Measurements from ENCODE around the gene CTNNA1. TPM values are rescaled to one million over a fixed set of nuclear protein-coding genes. Genes with fewer than 3 reads are reported as not detected.

CTNNA1 gene
- total RNA-seq, 2 experiments from 2014 or later = 36.8 to 43.0 TPM

- no peaks in the 10 kb centered on the region for H3K27me3 Mint-ChIP-seq (ENCODE audit: low read depth)
- H3K27ac Mint-ChIP-seq = no peak overlapping the region
- CTCF ChIA-PET = no interaction called here
- intact Hi-C loops (cut with micrococcal nuclease) = no loop called here
- H3K4me3 Mint-ChIP-seq = no peak overlapping the region
- no peaks in the 10 kb centered on the region for H3K9me3 Mint-ChIP-seq
- H3K4me1 Mint-ChIP-seq (ENCODE audit: low read depth) = peaks cover 16% of the 10 kb centered on the region
- peaks cover 2% of the 10 kb centered on the region for H3K36me3 Mint-ChIP-seq (ENCODE audit: low read depth)
- no peak for DNase-seq
Observed at GRCh38 chr5:138955013-138955660, 201.9 kb downstream of the CTNNA1 start.

- Mint-ChIP-seq H3K9me3 (no peaks in the 10 kb centered on the region), H3K27ac (no peak overlapping the region), H3K36me3 (ENCODE audit: low read depth) (peaks cover 2% of the 10 kb centered on the region), H3K4me3 (no peak overlapping the region), H3K27me3 (ENCODE audit: low read depth) (no peaks in the 10 kb centered on the region), H3K4me1 (ENCODE audit: low read depth) (peaks cover 16% of the 10 kb centered on the region)
- DNase-seq = no peak
- CTCF ChIA-PET = no interaction called here
- intact Hi-C loops (cut with micrococcal nuclease) = no loop called here
Observed at GRCh38 chr5:138955671-138956295, 202.6 kb downstream of the CTNNA1 start.

DNA sequence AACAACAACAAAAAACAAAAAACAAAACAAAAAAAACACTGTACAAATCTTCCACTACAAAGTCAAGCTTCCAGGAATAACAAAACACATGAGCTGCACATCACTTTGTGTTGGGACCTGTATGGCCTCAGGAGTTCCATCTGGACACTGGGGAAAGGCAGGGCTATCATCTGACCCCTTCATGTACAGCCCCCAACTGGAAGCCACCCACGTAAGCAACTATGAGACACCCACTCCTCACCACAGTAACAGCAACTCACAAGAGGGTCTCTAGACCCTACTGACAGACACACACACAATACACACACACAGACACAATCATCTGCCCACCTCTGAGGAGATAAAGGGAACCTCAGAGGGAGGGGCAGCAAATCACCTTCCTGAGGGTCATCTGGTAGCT lies 203.6 kb downstream of the CTNNA1 start:
- no peaks in the 10 kb centered on the region for H3K9me3 Mint-ChIP-seq
- H3K27me3 Mint-ChIP-seq (ENCODE audit: low read depth) = no peaks in the 10 kb centered on the region
- H3K36me3 Mint-ChIP-seq (ENCODE audit: low read depth) = peaks cover 2% of the 10 kb centered on the region
- CTCF ChIA-PET = no interaction called here
- H3K27ac Mint-ChIP-seq = no peak overlapping the region
- peaks cover 16% of the 10 kb centered on the region for H3K4me1 Mint-ChIP-seq (ENCODE audit: low read depth)
- DNase-seq = no peak
- intact Hi-C loops (cut with micrococcal nuclease) = no loop called here
- no peak overlapping the region for H3K4me3 Mint-ChIP-seq

DNA sequence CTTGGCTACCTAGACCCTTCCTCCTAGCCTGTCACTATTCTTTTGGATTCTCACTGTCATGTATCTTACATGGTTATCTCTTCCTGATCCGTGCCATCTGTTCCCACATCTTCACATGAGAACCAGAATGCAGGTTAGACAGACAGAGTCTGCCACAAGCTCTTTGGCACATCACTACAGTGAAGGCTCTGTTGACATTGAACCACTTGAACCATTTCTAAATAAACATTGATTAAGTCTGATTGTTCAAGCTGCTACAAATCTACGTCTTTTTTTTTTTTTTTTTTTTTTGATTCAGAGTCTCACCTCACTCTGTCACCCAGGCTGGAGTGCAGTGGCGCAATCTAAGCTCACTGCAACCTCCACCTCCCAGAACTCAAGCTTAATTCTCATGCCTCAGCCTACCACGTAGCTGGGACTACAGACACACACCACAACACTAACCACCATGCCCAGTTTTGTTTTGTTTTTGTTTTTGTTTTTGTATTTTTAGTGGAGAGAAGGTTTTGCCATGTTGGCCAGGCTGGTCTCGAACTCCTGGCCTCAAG lies 207.0 kb downstream of the CTNNA1 start:
- CTCF ChIA-PET = no interaction called here
- Mint-ChIP-seq H3K27ac (no peak overlapping the region), H3K36me3 (ENCODE audit: low read depth) (no peaks in the 10 kb centered on the region), H3K4me1 (ENCODE audit: low read depth) (no peaks in the 10 kb centered on the region), H3K4me3 (no peak overlapping the region), H3K27me3 (ENCODE audit: low read depth) (no peaks in the 10 kb centered on the region), H3K9me3 (no peaks in the 10 kb centered on the region)
- intact Hi-C loops (cut with micrococcal nuclease) = no loop called here
- no peak for DNase-seq

DNA sequence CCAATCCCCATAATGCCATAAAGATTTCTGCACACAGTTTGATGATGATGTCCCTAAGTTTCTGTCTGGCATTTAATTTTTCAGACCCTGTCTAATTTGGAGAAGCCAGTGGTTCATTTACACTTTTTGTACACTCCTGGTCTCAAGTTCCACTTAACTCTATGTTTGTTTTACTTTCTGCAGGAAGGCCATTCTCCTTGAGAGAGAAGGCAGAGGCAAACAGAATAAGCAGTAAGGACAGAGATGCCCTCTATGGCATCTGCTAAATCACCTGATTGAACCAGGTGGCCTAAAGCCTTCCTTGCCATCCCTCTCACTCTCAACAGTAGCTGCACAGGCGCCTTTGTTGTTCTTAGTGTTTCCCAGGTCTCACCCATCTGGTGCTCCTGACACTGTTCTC lies 208.0 kb downstream of the CTNNA1 start:
- Mint-ChIP-seq H3K36me3 (ENCODE audit: low read depth) (no peaks in the 10 kb centered on the region), H3K4me1 (ENCODE audit: low read depth) (no peaks in the 10 kb centered on the region), H3K27ac (no peak overlapping the region), H3K9me3 (no peaks in the 10 kb centered on the region), H3K4me3 (no peak overlapping the region), H3K27me3 (ENCODE audit: low read depth) (no peaks in the 10 kb centered on the region)
- no peak for DNase-seq
- intact Hi-C loops (cut with micrococcal nuclease) = no loop called here
- CTCF ChIA-PET = no interaction called here

- no peaks in the 10 kb centered on the region for H3K4me1 Mint-ChIP-seq (ENCODE audit: low read depth)
- no peak overlapping the region for H3K27ac Mint-ChIP-seq
- no peaks in the 10 kb centered on the region for H3K27me3 Mint-ChIP-seq (ENCODE audit: low read depth)
- CTCF ChIA-PET = no interaction called here
- H3K9me3 Mint-ChIP-seq = no peaks in the 10 kb centered on the region
- DNase-seq = no peak
- intact Hi-C loops (cut with micrococcal nuclease) = no loop called here
- H3K4me3 Mint-ChIP-seq = no peak overlapping the region
- no peaks in the 10 kb centered on the region for H3K36me3 Mint-ChIP-seq (ENCODE audit: low read depth)
Observed at GRCh38 chr5:138961729-138962128, 208.5 kb downstream of the CTNNA1 start.

DNA sequence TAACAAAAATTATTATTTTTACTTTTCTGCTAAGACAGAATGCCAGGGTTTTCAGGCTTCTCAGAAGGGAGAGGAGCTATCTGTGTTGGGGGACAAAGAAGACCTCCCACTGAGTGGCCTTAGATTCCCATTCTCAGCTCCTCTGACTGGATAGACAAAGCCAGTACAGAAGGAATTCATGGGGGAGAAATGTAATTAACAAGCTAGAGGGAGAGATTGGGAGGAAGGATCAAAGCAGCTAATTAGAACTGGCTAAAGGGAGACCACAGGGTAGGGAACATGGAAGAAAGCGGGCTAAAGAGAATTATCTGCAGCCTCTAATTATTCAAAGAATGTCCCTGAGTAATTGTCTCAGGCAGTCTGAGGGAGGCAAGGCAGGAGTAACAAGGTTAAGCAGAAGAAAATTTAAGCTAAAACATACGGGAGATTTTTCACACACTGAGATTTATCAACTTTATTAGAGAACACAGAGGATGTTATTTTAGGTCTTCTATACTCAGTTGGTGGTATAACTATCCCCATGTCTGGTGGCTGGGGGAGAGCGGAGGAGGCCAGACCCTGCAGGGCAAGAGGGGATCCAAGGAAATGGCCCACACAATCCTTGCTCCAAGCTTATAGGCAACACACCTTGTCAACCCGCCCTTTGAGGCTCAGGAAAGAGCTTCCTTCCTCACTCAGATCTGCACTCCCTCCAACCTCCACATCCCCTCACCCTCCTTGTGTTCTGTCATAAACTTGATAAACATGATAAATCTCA lies 209.6 kb downstream of the CTNNA1 start:
- H3K36me3 Mint-ChIP-seq (ENCODE audit: low read depth) = no peaks in the 10 kb centered on the region
- H3K9me3 Mint-ChIP-seq = no peaks in the 10 kb centered on the region
- CTCF ChIA-PET = no interaction called here
- intact Hi-C loops (cut with micrococcal nuclease) = no loop called here
- H3K27me3 Mint-ChIP-seq (ENCODE audit: low read depth) = no peaks in the 10 kb centered on the region
- H3K4me1 Mint-ChIP-seq (ENCODE audit: low read depth) = no peaks in the 10 kb centered on the region
- H3K4me3 Mint-ChIP-seq = no peak overlapping the region
- no peak overlapping the region for H3K27ac Mint-ChIP-seq
- no peak for DNase-seq

DNA sequence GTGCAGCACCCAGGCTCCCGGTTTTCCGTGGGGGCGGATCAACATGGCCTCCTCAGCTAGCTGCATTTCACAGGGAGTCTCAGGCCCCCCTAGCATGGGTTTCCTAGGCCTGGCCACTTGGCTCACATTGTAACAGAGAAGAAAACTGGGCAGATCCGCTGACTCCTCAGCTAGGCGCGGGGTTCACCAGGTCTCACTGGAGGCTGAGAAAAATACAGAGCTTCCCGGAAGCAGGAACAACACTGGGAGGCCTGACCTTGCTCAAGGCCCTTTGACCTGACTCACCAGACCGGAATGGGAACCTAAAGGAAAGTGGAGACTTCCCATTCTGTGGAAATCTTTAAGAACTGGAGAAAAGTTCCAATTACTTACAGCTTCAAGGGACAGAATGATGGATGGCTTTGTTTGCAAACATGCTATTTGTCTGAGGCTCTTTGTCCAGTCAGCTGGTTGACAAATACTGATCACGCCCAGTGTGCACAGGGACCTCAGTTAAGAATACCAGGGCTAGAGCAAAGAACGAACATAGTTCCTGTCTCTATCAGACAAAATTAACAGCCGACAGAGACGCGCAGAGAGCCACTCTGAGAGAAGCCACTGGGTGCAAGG lies 210.6 kb downstream of the CTNNA1 start:
- CTCF ChIA-PET = no interaction called here
- Mint-ChIP-seq H3K4me1 (ENCODE audit: low read depth) (no peaks in the 10 kb centered on the region), H3K27ac (no peak overlapping the region), H3K27me3 (ENCODE audit: low read depth) (no peaks in the 10 kb centered on the region), H3K9me3 (no peaks in the 10 kb centered on the region), H3K4me3 (no peak overlapping the region), H3K36me3 (ENCODE audit: low read depth) (no peaks in the 10 kb centered on the region)
- DNase-seq = no peak
- intact Hi-C loops (cut with micrococcal nuclease) = no loop called here

GRCh38 chr5:138964647-138965201 lies 211.5 kb downstream of the CTNNA1 start:
- DNase-seq = no peak
- H3K27ac Mint-ChIP-seq = no peak overlapping the region
- CTCF ChIA-PET = no interaction called here
- H3K36me3 Mint-ChIP-seq (ENCODE audit: low read depth) = no peaks in the 10 kb centered on the region
- no peaks in the 10 kb centered on the region for H3K9me3 Mint-ChIP-seq
- no peaks in the 10 kb centered on the region for H3K27me3 Mint-ChIP-seq (ENCODE audit: low read depth)
- intact Hi-C loops (cut with micrococcal nuclease) = no loop called here
- no peaks in the 10 kb centered on the region for H3K4me1 Mint-ChIP-seq (ENCODE audit: low read depth)
- no peak overlapping the region for H3K4me3 Mint-ChIP-seq

GRCh38 chr5:138965626-138966025 lies 212.4 kb downstream of the CTNNA1 start:
- Mint-ChIP-seq H3K27ac (no peak overlapping the region), H3K27me3 (ENCODE audit: low read depth) (no peaks in the 10 kb centered on the region), H3K4me1 (ENCODE audit: low read depth) (no peaks in the 10 kb centered on the region), H3K36me3 (ENCODE audit: low read depth) (no peaks in the 10 kb centered on the region), H3K9me3 (no peaks in the 10 kb centered on the region), H3K4me3 (no peak overlapping the region)
- DNase-seq = no peak
- intact Hi-C loops (cut with micrococcal nuclease) = no loop called here
- CTCF ChIA-PET = no interaction called here

DNA sequence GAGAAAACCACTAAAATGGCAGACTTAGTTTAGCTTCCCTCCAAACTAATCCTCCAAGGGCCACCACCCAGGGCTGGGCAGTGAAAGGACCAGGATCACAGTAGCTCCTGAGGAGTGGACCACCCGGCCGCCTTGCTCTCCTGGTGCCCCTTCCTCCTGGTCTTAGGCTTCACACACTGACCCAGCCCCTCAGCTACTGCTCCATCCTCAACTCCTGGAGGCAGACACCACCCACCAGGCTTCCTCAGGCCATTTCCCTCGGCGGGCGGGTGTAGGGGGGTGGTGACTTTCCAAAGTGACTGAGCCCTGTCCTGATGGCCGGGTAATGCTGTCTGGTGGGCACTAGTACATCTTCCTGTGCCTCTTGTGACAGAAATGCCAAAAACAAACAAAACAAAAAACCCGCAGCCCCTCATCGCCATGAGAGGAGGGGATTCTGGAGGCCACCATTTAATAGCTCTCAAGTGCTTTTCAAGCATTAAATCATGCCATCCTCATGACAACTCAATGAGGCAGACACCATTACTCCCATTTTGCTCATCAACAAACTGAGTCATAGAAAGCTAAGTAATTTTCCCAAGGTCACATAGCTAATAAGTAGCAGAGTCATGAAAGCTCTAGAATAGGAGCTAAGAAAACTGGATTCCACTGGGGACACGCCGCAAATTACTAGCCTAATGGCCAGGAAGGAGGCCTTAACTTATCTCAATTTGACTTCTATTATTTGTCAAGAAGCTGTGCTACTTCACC lies 213.2 kb downstream of the CTNNA1 start:
- no peak overlapping the region for H3K4me3 Mint-ChIP-seq
- H3K36me3 Mint-ChIP-seq (ENCODE audit: low read depth) = no peaks in the 10 kb centered on the region
- no peak for DNase-seq
- no peak overlapping the region for H3K27ac Mint-ChIP-seq
- intact Hi-C loops (cut with micrococcal nuclease) = no loop called here
- no peaks in the 10 kb centered on the region for H3K27me3 Mint-ChIP-seq (ENCODE audit: low read depth)
- no peaks in the 10 kb centered on the region for H3K4me1 Mint-ChIP-seq (ENCODE audit: low read depth)
- CTCF ChIA-PET = no interaction called here
- no peaks in the 10 kb centered on the region for H3K9me3 Mint-ChIP-seq
